Brain microvascular endothelial cell (primary cell): Measurements from ENCODE around the gene RABGAP1.
A peak's percentile ranks its signal among the peaks of the same experiment; 100 is the strongest.

Experiments
- DNase-seq: peaks from one replicate; pipeline ENCODE4 v3.0.0-alpha.2; 2020
- H3K27ac ChIP-seq: fragments of 250-450 bp; sonication (Bioruptor Pico); 2 replicates; pipeline ENCODE4 v1.5.1; 2020; ENCODE audit warnings: mild to moderate bottlenecking, moderate library complexity
- H3K27me3 ChIP-seq: fragments of 250-450 bp; sonication (Bioruptor Pico); replicated peaks from 2 replicates; pipeline ENCODE4 v1.5.1; 2020; ENCODE audit warnings: mild to moderate bottlenecking
- H3K36me3 ChIP-seq: fragments of 250-450 bp; sonication (Bioruptor Pico); replicated peaks from 2 replicates; pipeline ENCODE4 v1.5.1; 2020; ENCODE audit warnings: mild to moderate bottlenecking
- H3K4me3 ChIP-seq: 2 replicates; pipeline ENCODE4 v1.5.1; 2011; ENCODE audit warnings: low read depth, mild to moderate bottlenecking, control low read depth, low read length, moderate library complexity
- in situ Hi-C: cut with HindIII; loops from 2 replicates; pipeline ENCODE4 v1.10.0; 2017; ENCODE audit warnings: low sequenced_read_pairs, low pct_ligation_motif_present
- TF ChIP-seq, protein P1 (sequence below): IDR thresholded peaks from 2 replicates; pipeline ENCODE4 v1.5.1; 2011; ENCODE audit warnings: low read depth, mild to moderate bottlenecking, moderate library complexity, low read length, control low read depth, inconsistent platforms; ENCODE audit errors: missing control alignments

RABGAP1 gene

DNA sequence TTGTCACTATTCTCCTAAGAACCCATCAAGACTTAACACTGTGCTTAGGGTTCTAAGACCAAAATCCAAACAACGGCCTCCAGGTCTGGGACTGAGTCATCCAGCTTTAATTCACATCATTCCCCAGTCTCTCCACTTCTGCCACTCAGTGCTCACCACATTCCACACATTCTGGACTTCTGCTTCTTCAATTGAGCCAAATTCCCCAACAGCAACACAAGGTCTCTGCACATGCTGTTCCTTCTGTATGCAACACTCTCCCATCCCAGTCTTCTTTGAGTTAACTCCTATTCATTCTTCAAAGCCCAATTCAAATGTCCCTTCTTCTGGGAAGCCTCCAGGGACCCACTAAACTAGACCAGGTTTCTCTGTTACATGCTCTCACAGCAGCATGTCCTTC is 190.4 kb downstream of the RABGAP1 start:
- TF ChIP-seq, protein P1, sequence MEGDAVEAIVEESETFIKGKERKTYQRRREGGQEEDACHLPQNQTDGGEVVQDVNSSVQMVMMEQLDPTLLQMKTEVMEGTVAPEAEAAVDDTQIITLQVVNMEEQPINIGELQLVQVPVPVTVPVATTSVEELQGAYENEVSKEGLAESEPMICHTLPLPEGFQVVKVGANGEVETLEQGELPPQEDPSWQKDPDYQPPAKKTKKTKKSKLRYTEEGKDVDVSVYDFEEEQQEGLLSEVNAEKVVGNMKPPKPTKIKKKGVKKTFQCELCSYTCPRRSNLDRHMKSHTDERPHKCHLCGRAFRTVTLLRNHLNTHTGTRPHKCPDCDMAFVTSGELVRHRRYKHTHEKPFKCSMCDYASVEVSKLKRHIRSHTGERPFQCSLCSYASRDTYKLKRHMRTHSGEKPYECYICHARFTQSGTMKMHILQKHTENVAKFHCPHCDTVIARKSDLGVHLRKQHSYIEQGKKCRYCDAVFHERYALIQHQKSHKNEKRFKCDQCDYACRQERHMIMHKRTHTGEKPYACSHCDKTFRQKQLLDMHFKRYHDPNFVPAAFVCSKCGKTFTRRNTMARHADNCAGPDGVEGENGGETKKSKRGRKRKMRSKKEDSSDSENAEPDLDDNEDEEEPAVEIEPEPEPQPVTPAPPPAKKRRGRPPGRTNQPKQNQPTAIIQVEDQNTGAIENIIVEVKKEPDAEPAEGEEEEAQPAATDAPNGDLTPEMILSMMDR, result no peak
- no peak overlapping the region for H3K27ac ChIP-seq
- H3K4me3 ChIP-seq, result no peak overlapping the region
- H3K27me3 ChIP-seq, result no peaks in the 10 kb centered on the region
- H3K36me3 ChIP-seq, result no peaks in the 10 kb centered on the region
- in situ Hi-C loops, result no loop called here
- peak; percentile 69 for DNase-seq

- H3K27me3 ChIP-seq, result no peaks in the 10 kb centered on the region
- H3K36me3 ChIP-seq, result no peaks in the 10 kb centered on the region
- no peak overlapping the region for H3K4me3 ChIP-seq
- DNase-seq, result no peak
- TF ChIP-seq, protein P1, result no peak
- no peak overlapping the region for H3K27ac ChIP-seq
- in situ Hi-C loops, result no loop called here
These were observed 191.2 kb downstream of the RABGAP1 start for GRCh38 chr9:123131993-123132392.

DNA sequence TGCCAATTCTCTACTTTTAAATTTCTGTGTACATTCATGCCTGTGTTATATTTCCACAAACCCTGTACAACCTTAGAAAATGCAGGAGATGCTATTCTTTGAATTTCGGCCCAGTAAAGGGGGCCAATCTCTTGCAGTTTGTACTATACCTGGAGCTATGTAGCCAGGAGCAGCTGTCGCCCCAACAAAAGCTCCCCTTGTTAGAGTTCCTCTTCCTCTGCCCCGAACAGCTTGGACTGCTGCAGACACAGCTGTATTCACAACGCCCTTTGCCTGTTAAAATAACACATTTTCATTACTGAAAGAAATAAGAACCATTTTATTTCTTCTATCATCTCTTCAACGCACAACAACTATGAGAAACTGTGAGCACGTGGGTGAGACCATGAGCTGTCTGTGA is 191.9 kb downstream of the RABGAP1 start:
- no peaks in the 10 kb centered on the region for H3K36me3 ChIP-seq
- no peak for DNase-seq
- in situ Hi-C loops, result no loop called here
- no peaks in the 10 kb centered on the region for H3K27me3 ChIP-seq
- no peak overlapping the region for H3K27ac ChIP-seq
- TF ChIP-seq, protein P1, result no peak
- H3K4me3 ChIP-seq, result no peak overlapping the region

- in situ Hi-C loops, result no loop called here
- no peak overlapping the region for H3K4me3 ChIP-seq
- H3K27ac ChIP-seq, result no peak overlapping the region
- no peaks in the 10 kb centered on the region for H3K36me3 ChIP-seq
- no peak for DNase-seq
- no peaks in the 10 kb centered on the region for H3K27me3 ChIP-seq
- TF ChIP-seq, protein P1, result no peak
These were observed 194.6 kb downstream of the RABGAP1 start for GRCh38 chr9:123135430-123135829.

- Histone ChIP-seq H3K4me3 (no peak overlapping the region), H3K27ac (no peak overlapping the region), H3K36me3 (no peaks in the 10 kb centered on the region), H3K27me3 (no peaks in the 10 kb centered on the region)
- in situ Hi-C loops, result no loop called here
- TF ChIP-seq, protein P1, result no peak
- no peak for DNase-seq
These were observed 197.3 kb downstream of the RABGAP1 start for GRCh38 chr9:123138163-123138562.

- no peak for DNase-seq
- in situ Hi-C loops, result no loop called here
- H3K27me3 ChIP-seq, result no peaks in the 10 kb centered on the region
- TF ChIP-seq, protein P1, result no peak
- no peak overlapping the region for H3K4me3 ChIP-seq
- H3K27ac ChIP-seq, result no peak overlapping the region
- no peaks in the 10 kb centered on the region for H3K36me3 ChIP-seq
These were observed 208.2 kb downstream of the RABGAP1 start for GRCh38 chr9:123149067-123149466.
